GM18907 (cell line): ENCODE data around the gene PARD3.

Experiments
- ATAC-seq: cut with Tn5 transposase; IDR thresholded peaks from one replicate; pipeline ENCODE4 v1.9.1; 2021; ENCODE audit warnings: mild to moderate bottlenecking, moderate library complexity; ENCODE audit not compliant: unreplicated experiment

PARD3 gene

GRCh38 chr10:34333513-34333912 is 481.6 kb downstream of the PARD3 start:
- no peak for ATAC-seq

- no peak for ATAC-seq
These were observed 487.9 kb downstream of the PARD3 start for GRCh38 chr10:34327184-34327583.

DNA sequence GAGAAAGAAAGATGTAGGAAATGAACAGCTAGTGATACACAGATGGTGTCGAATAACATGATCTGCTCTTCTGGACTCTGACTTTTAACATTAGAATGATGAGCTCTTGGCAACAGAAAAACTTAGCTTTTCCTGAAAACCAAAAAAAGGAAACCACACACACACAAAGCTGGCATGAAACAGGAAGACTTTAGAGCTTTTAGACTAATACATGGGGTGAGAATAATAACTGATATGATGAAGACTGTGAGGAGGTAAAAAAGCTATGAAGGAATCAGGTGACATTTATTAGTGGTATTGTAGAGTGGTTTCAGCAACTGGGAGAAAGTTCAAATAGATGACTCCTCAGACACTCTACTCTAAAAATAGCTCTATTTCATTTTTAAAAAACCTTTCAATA is 491.9 kb downstream of the PARD3 start:
- ATAC-seq: no peak

- ATAC-seq: no peak
These were observed 494.8 kb downstream of the PARD3 start for GRCh38 chr10:34320265-34320664.

- no peak for ATAC-seq
These were observed 495.8 kb downstream of the PARD3 start for GRCh38 chr10:34319197-34319846.

DNA sequence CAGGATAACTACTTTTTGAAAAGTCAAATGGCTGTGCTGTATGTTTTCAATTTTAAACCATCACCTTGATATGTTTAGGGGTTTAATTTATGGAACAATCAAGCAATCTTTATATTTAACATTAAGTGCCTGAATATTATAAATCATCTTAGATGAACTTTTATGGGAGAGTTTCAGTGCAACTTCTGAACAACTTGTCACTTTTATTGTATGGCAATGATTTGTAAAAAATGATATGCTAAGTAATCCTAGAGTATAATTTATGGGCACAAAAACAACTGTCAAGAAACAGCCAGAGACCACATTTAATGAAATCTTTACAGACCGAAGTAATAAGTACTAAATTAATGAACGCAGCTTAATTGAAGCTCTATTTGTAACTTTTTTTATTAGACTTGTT is 498.9 kb downstream of the PARD3 start:
- no peak for ATAC-seq

DNA sequence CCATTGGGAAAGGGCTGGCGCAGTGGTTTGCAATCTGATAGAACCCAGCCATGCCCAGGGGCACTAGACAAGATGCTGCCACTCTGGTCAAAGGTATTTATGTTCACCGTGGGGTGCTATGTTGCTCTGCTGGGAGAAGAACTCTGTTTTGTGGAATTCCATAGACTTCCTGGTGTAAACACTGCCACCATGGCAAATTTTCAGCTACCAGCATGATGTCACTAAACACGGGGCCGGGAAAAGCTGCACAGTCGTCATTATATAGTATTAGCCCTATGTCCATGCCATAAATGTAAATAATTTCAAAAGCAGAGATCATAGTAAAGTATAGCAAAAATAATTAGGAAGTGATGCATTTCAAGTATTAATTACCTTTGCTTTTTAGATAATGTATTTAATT is 500.6 kb downstream of the PARD3 start:
- no peak for ATAC-seq

- ATAC-seq: no peak
These were observed 501.2 kb downstream of the PARD3 start for GRCh38 chr10:34313888-34314287.

DNA sequence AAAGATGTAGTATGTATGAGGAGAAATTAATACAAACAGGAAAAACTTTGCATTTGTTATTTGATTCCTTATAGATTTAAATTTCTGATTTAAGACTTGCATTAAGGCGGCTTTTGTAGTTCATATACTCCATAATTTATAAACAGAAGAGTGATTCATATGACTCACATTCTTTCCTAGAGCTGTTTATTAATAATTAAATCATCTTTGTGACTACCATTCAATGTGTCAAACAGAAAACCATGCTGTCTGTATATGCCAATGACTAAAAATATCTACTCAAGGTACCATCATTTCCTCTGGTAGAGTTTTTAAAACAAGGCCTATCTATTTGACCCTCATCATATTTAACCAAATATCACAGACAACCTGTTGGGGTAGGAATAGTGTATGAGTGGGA is 501.7 kb downstream of the PARD3 start:
- no peak for ATAC-seq

GRCh38 chr10:34311679-34312078 is 503.4 kb downstream of the PARD3 start:
- ATAC-seq: no peak

GRCh38 chr10:34310234-34310633 is 504.9 kb downstream of the PARD3 start:
- no peak for ATAC-seq

- peak; percentile 79 for ATAC-seq
These were observed 509.9 kb downstream of the PARD3 start for GRCh38 chr10:34305189-34305588.

GRCh38 chr10:34303022-34303421 is 512.1 kb downstream of the PARD3 start:
- no peak for ATAC-seq

DNA sequence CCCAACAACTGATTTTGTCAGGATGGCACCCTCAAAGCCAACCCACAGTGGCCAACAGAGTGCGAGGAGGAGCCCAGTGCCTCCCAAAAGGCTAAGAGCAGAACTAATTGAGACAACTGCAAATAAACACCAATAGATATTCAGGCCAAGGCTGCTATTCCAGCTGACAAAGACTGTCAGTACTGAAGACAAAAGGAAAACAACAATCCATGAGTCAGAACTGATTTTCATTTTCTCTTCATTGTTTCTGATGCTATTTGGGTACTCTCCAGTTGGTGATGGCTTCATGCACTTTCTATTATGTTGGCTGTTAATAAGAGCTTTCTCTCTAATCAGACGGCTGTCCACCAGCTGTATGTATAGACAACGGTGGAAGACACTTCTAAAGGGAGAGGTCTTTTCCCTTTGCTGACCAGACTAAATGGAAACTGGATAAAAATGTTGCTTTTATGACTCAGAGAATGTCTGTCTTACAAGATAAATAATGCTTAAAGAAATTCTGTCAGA is 515.9 kb downstream of the PARD3 start:
- no peak for ATAC-seq

- no peak for ATAC-seq
These were observed 516.7 kb downstream of the PARD3 start for GRCh38 chr10:34298346-34298818.

DNA sequence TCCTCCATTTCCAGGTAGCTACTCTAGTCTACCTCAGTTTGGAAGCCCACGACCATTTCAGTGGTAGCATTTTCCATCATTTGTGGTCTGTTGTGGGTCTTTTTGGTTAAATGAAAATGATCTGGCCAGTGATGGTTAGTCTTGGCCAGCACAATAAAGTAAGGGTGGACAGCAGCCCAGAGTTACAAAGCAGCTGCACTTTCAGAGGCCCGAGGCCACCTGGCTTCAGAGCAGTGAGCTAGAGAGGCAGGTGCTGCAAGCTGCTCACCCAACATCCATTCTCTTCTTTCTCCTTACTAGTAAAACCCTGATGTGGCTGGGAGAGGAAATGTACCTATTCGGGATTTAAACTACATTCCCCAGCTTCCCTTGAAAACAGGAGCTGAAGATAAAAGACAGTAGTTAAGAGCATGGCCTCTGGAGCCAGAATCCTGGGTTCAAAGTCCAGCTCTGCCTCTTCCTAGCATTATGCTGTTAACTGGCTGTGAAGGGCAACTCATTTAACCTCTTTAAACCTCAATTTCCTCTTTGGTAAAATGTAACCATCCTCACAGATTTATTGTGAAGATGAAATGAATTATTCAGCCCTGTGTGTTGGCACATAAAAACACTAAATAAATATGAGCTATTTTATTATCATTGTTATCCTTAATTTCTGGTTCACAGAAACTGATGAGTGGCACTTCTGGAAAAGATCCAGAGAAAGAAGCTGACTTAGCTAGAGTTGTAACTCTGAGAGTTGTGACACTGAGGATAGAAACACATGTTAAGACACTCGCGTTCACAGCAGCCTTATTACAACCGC is 517.4 kb downstream of the PARD3 start:
- ATAC-seq: no peak

DNA sequence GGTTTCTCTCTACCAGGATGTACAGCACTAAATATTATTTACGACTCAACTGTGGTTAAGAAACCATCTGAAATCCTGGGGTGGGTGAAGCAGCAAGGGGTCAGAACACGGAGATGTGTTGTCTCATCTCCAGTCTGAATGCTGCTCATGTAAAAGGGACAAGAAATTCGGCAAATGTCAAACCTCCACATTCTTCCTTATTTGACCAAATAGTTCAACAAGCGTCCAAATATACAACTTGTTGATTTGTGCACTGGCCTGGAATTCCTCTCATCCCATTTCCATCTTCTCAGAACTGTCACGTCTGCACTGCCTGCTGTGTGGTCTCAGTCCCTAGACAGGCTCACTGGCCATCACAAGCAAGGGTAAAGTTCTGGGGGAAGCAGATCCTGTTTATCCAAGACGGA is 520.0 kb downstream of the PARD3 start:
- ATAC-seq: no peak

GRCh38 chr10:34294137-34294536 is 521.0 kb downstream of the PARD3 start:
- ATAC-seq: no peak

DNA sequence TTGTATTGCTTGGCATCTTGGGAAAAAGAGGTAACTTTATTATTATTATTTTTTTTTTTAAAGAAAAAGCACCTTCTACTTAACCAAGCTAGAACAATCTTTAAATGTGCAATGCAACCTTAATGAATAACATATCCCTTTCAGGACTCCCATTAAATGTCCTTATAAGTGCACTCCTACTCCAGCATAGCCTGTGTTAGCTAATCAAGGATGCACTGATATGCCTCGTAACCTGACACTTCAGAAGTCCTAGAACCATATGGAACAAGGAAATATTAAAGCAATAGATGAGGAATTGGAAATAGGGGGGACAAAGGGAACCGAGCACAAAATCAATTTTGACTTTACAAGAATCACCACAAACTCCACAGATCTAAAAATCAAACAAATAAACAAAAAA is 522.4 kb downstream of the PARD3 start:
- ATAC-seq: no peak

DNA sequence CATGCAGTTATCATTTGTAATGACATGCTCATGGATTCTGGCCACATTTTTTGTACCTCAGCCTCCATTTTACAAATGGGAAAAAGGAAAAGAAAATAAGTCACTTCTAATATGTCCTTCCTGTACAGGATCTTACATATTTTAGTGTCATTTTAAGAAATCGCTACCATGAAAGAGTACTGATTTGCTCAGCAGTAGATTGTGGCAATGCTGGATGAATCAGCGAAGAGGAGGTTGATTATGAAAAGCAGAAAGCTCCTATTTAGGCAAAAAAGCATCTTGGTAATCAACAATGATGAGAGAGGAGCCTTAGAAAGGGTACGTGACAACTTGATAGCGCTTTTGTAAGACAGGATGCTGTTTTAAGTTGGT is 522.9 kb downstream of the PARD3 start:
- ATAC-seq: no peak

DNA sequence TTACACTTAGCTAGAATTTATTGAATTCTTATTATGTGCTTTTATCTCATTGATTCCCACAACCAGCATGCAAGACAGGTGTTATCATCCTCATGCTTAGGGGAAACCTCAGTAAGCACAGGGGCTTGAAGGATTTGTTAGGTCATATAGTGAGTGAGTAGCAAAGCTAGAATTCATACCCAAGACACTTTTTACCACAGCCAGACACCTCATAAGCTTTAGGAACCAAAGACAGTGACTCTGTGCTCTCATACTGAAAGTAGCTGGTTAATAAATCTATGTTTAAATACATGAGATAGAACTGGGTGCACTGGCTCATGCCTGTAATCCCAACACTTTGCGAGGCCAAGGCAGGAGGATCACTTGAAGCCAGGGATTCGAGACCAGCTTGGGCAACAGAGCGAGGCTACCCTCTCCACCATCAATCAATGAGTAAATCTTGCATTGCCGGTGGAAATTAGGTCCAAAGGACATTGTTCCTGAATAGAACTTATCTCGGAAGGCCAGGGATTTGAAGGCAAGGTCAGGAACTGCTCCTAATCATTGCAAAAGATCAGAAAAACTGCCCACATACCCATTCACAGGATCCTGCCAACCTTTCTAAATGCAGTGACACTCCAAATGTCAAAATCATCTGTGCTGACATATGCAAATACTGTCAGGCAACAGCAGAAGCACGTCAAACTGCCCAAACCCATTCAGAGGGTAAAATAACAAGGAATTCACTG is 523.5 kb downstream of the PARD3 start:
- peak; percentile 97 for ATAC-seq
